ENCODE data around the gene SEMA6C. TPM values are rescaled to one million over a fixed set of nuclear protein-coding genes. Genes with fewer than 3 reads are reported as not detected.

Gene SEMA6C
- total and polyA plus RNA-seq, 2 of the 13 experiments (the other 11 are each of a cell fraction or from before 2014, with no cell fraction given) = 1.4 to 2.9 TPM

DNA sequence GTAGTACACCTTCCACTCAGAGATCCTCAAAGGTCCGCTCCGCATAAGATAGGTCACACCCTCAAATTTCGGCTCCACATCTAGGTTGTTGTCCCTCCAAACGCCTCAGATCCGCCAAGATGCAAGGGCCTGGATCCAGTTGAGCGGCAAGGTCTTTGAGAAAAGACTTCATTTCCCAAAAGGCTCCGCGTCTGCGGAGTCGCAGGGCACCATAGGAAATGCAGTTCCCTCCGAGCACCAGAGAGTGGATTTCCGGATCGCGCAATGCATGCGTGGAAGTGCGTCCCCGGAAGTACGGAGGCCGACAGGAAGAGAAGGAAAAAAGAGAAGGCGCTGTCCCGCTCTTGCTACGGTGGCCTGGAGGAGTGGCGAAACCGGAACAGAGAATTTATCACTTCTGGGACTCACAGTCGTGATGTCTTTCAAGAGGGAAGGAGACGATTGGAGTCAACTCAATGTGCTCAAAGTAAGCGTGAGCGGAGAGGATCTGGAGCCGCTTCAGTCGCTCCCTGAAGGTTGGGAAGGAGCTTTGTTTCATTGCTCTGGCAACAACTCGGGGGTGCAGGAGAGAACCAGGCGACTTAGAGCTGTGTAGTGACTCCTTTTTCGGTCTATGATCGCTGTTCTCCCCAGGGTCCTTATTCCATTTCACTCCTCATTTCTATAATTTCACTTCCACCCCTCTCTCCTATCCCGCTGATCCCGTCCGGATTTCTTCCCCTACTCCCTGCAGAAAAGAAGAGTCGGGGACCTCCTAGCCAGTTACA is 19.5 kb upstream of the SEMA6C start, which contains the start of the genes LYSMD1 and SCNM1 (continued):
- TF ChIP-seq BHLHE40 (IDR thresholded peaks at IDR 0.05; ENCODE audit: low read length) (0 out of 2 replicates have a peak, but pooled peaks have one; percentile 19), ZNF672 (CRISPR knock-in tag; IDR thresholded peaks at IDR 0.05) (no peak), EHMT2 (IDR thresholded peaks at IDR 0.05; ENCODE audit: borderline replicate concordance, low read depth, low read length) (no peak), THRA (CRISPR knock-in tag; IDR thresholded peaks at IDR 0.05; ENCODE audit: borderline replicate concordance) (peak; percentile 26; the same call in 1 of the 2 replicates), MTF2 (CRISPR knock-in tag; IDR thresholded peaks at IDR 0.05; ENCODE audit: borderline replicate concordance) (no peak), ZNF570 (CRISPR knock-in tag; IDR thresholded peaks at IDR 0.05; ENCODE audit: borderline replicate concordance) (no peak), SP1 (IDR thresholded peaks at IDR 0.05) (no peak), SP1 (CRISPR knock-in tag; IDR thresholded peaks at IDR 0.05) (peak; percentile 50), ZNF230 (CRISPR knock-in tag; IDR thresholded peaks at IDR 0.05) (peak; percentile 49; the same call in 1 of the 2 replicates), ZFP36L2 (CRISPR knock-in tag; IDR thresholded peaks at IDR 0.05) (no peak), ZBTB21 (CRISPR knock-in tag; IDR thresholded peaks at IDR 0.05) (peak; percentile 64), ONECUT2 (CRISPR knock-in tag; IDR thresholded peaks at IDR 0.05) (no peak), ZNF569 (CRISPR knock-in tag; IDR thresholded peaks at IDR 0.05; ENCODE audit: borderline replicate concordance) (no peak), ZNF275 (CRISPR knock-in tag; IDR thresholded peaks at IDR 0.05; ENCODE audit: borderline replicate concordance) (peak; percentile 68; the same call in 1 of the 2 replicates), ZNF282 (IDR thresholded peaks at IDR 0.05; ENCODE audit: partially characterized antibody) (no peak), ZNF276 (CRISPR knock-in tag; IDR thresholded peaks at IDR 0.05; ENCODE audit: low read depth) (peak; percentile 77; the same call in 1 of the 2 replicates)
- TF ChIP-seq, protein P1, sequence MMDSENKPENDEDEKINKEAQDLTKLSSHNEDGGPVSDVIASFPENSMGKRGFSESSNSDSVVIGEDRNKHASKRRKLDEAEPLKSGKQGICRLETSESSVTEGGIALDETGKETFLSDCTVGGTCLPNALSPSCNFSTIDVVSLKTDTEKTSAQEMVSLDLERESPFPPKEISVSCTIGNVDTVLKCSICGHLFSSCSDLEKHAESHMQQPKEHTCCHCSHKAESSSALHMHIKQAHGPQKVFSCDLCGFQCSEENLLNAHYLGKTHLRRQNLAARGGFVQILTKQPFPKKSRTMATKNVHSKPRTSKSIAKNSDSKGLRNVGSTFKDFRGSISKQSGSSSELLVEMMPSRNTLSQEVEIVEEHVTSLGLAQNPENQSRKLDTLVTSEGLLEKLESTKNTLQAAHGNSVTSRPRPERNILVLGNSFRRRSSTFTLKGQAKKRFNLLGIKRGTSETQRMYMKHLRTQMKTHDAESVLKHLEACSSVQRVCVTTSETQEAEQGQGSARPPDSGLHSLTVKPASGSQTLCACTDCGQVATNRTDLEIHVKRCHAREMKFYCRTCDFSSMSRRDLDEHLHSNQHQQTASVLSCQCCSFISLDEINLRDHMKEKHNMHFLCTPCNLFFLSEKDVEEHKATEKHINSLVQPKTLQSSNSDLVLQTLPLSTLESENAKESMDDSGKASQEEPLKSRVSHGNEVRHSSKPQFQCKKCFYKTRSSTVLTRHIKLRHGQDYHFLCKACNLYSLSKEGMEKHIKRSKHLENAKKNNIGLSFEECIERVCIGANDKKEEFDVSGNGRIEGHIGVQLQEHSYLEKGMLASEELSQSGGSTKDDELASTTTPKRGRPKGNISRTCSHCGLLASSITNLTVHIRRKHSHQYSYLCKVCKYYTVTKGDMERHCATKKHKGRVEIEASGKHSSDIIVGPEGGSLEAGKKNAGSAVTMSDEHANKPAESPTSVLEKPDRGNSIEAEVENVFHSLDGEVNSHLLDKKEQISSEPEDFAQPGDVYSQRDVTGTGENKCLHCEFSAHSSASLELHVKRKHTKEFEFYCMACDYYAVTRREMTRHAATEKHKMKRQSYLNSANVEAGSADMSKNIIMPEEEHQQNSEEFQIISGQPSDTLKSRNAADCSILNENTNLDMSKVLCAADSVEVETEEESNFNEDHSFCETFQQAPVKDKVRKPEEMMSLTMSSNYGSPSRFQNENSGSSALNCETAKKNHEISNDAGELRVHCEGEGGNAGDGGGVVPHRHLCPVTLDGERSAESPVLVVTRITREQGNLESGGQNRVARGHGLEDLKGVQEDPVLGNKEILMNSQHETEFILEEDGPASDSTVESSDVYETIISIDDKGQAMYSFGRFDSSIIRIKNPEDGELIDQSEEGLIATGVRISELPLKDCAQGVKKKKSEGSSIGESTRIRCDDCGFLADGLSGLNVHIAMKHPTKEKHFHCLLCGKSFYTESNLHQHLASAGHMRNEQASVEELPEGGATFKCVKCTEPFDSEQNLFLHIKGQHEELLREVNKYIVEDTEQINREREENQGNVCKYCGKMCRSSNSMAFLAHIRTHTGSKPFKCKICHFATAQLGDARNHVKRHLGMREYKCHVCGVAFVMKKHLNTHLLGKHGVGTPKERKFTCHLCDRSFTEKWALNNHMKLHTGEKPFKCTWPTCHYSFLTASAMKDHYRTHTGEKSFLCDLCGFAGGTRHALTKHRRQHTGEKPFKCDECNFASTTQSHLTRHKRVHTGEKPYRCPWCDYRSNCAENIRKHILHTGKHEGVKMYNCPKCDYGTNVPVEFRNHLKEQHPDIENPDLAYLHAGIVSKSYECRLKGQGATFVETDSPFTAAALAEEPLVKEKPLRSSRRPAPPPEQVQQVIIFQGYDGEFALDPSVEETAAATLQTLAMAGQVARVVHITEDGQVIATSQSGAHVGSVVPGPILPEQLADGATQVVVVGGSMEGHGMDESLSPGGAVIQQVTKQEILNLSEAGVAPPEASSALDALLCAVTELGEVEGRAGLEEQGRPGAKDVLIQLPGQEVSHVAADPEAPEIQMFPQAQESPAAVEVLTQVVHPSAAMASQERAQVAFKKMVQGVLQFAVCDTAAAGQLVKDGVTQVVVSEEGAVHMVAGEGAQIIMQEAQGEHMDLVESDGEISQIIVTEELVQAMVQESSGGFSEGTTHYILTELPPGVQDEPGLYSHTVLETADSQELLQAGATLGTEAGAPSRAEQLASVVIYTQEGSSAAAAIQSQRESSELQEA (CRISPR knock-in tag; IDR thresholded peaks at IDR 0.05; ENCODE audit: not compliant biosample characterization) = no peak
